TTC549 (cell line): Measurements from ENCODE around the gene REXO2.

Experiments used
- FAIRE-seq: peaks from 2 replicates; lab custom pipeline; 2012; peaks lifted over from hg19 to GRCh38; lab: Jason Lieb, UNC

REXO2 gene

DNA sequence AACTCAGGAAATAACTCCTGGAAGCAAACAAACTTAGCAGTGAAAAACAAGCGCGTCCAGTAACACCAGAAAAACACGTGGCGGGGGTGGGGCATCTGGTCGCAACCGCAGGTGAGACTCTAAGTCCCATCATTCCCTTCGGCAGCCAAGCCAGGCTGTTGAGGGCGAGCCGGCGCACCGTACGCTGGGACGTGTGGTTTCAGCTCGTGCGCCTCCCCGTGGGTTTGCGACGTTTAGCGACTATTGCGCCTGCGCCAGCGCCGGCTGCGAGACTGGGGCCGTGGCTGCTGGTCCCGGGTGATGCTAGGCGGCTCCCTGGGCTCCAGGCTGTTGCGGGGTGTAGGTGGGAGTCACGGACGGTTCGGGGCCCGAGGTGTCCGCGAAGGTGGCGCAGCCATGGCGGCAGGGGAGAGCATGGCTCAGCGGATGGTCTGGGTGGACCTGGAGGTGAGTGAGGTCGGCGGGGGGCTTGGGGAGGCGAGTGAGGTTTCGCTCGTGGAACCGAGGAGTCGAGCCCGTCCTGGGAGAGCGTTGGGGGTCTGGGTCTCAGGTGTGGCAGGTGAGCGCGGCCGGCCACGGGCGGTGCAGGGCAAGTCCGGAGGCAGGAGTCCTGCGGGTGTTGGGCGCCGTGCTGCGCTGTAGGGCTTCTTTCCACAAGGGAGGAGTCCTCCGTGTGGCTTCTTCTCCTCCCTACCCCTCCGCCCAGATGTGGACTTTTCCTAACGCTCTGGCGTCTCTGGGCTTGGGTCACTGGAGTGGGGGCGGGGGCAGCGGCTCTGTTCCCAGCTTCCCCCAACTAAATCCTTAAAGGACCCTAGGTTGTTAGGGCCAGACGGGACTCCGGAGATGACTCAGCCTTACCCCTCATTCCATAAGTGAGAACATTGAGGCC lies at the start of gene REXO2:
Gene REXO2 (plus strand): TSS at position 239 of the 892 bp plus-strand sequence. CDS start 62 bp downstream, at position 301.
- peak; percentile 46 for FAIRE-seq

DNA sequence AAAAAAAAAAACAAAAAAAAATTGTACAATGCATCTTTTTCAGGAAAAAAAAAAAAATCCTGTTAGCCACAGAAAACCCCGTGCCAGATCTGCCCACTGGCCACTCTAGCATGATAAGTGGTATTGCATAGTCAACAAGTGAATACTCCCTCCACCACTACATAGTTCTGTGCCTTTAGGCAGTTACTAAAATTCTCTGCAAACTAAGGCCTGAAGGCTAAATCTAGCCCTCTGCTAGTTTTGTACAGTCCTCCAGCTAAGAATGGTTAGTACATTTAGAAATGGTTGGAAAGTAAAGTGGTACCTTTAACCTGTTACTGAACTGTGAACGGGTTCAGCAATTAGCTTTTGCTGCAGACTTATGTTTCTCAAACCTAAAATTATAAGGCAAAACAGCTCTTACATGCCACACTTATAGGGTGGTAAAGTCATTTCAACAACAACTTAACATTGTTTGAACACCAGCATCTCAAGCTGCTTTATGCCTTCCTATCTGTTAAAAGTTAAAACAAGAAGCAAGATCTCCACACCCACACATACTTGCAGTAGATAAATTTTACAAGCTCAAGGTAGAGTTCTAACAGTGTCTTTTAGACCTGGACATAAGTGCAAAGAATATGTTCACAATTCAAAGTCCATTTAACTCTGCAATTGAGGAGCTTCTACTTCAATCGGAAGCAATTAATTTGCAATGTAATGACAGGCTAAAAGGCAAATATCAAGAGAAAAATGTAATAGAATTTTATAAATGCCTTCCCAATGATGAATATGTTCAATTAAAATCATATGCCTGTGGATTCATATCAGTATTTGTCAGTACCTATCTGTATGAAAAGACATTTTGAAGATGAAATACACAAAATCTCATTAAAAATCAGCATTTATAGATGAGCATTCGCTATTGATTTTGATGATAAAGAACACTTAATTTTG lies 46.3 kb upstream of the REXO2 start:
- no peak for FAIRE-seq

DNA sequence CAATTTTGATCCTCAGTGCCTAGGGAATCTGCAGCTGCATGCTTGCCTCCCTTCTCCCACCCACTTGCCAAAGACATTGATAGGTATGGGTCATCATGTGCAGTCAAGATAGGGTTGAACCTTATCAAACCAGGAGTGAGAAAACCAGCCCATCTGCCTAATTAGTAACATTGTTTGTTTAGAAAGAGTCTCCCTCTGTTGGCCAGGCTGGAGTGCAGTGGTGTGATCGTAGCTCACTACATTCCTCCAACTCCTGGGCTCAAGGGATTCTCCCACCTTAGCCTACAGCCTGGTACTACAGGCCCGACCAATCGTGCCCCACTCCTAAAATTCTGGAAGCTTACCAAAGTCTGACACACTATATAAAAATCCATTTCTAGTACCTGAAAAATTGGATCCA lies 43.5 kb upstream of the REXO2 start:
- FAIRE-seq: no peak

DNA sequence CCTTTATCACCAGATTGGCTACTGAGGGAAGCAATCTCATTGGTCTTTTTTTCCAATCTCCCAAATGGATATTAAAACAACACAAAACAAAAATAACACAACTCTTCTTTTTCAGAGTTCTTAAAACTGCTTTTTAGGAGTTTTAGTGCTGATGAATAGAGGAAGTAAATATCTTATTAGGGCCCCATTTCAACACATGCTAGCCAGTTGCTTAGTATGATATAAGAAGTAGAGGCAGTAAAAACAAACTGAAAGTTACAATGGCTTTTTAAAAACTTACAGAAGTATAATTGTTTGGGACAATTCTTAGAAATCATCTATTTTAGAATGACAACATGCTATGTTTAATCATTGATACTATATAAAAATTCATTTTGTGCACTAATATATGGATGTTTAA lies 42.4 kb upstream of the REXO2 start:
- no peak for FAIRE-seq

DNA sequence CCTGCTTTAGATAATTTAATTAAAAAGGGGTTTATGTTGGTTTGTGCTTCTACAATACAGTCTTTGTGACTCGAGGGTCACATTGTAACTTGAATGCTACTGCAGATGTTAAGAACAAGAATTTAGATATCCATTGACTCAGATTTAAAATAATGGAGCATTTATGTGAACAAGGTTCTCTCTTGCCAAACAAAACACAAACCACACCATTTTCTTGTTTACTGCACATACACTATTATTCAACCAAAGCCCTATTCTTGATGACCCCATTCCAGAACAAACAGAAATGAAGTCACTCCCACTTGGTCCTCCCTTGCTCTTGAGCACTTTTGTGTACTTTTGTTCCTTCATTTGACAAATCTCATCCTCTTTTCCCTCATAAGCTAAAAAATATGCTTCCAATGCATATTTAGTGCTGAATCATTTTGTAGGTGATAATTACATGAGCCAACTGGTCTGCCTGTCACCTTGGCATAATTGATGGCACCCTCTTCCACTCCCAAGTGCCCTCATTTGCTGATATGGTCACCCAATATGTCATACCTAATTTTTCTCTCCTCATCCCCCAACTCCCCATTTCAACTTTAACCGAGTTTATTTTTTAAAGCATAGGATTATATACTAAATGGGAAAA lies 41.8 kb upstream of the REXO2 start:
- no peak for FAIRE-seq

DNA sequence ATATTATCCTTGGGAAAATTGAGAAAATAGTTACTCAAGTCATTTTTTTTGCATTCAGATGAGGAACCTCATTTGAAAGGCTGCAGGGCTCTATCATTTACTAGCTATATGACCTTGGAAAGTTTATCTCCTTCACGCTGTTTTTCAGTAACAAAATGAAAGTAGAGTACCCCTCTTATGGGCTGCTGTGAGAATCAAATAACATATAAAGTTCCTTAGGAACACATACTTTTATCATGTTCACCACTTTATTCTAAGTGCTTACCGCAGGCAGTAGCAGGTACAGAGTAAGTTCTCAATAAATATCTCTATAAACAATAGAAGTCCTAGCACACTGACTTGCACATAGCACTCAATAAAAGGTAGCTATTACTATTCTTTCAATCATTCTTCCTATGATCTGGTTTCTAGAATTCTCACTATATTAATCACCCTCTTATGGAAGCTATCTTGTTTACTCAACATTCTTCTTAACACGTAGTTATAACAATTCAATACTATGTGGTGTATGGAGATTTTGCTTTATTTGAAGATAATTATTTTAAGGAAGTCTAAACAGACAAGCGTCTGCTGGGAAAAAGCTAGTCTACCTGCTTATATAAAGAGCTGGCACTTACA lies 40.9 kb upstream of the REXO2 start:
- no peak for FAIRE-seq

GRCh38 chr11:114399490-114400215 lies 39.6 kb upstream of the REXO2 start:
- FAIRE-seq: no peak

GRCh38 chr11:114400216-114400914 lies 38.9 kb upstream of the REXO2 start, which contains the start of the genes C11orf71 and RBM7:
TSS of gene C11orf71 (minus strand) at chr11:114400511. CDS start at chr11:114400331, 180 bp downstream.
TSS of gene RBM7 (plus strand) at chr11:114400666. CDS start at chr11:114400672, 6 bp downstream.
- peak; percentile 75 for FAIRE-seq

GRCh38 chr11:114400915-114401223 lies 38.4 kb upstream of the REXO2 start:
- FAIRE-seq: no peak

GRCh38 chr11:114401311-114401710 lies 38.0 kb upstream of the REXO2 start:
- no peak for FAIRE-seq

DNA sequence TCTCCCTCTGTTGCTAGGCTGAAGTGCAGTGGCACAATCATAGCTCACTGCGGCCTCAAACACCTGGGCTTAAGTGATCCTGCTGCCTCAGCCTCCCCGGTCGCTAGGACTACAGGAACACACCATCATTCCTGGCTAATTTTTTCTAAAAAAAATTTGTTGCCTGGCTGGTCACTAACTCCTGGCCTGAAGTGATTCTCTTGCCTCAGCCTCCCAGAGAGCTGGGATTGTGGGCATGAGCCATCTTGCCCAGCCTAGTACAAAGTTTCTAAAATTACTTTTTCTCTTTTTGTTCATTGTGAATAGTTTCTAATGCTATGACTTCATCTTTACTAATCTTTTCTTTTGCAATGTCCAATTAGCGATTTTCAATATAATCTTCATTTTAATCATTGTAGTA lies 26.3 kb upstream of the REXO2 start:
- FAIRE-seq: no peak

DNA sequence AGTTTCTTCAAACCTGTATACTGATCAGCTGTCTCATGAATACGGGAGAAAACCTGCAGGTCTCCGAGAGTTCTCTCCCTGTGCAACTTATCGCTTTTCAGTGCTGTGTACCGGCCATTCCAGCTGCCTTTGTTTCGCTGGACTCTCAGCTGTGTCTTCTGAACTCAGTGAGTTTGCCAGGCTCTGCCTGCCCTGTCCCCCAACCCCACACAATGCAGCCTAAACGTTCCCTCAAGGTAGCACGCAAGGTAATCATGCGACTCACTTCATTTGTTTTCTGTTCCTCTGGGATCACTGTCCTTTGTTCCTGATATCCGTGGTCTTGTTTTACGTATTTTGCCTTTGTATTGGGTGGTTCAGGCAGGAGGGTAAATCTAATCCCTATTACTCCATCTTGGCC lies 25.3 kb upstream of the REXO2 start:
- no peak for FAIRE-seq

GRCh38 chr11:114416441-114416961 lies 22.8 kb upstream of the REXO2 start:
- no peak for FAIRE-seq

DNA sequence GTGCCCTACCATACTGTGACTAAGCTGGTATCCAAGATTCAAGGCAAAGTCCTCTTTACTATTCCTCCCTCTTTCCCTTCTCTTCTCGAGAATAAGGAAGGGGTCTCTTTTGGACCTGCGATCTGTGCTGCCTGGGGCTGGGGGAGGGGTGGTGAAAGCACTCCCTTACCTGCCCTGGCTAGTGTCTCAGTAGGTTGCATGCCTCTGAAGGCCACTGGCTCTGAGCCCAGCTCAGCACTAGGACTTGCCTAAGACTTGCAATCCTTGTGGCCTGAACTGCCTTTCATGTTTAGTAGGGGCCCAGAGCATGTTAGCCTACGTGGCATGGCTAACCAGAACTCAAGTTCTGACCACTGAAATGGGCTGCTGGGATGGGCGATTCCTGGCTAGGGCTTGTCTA lies 13.0 kb upstream of the REXO2 start:
- no peak for FAIRE-seq

GRCh38 chr11:114430290-114430689 lies 9.0 kb upstream of the REXO2 start:
- no peak for FAIRE-seq

- FAIRE-seq: no peak
Observed at GRCh38 chr11:114432893-114433292, 6.4 kb upstream of the REXO2 start.

DNA sequence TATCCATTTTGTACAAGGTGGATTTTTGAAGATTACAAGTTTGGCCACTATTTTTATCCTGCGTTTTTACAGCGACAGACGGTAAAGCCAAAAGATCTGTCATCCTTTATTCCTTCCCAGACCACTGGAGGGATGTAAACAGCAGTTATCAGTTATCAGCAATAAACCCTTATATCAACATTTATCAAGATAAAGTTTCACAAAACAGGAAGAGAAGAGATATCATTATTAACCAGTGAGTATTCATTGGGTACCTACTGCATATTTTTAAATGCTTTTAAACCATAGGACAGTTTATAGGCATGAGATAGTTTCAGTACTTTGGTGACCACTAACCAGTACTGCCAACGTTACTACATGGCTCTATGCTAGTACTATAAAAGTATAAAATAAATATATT lies 5.9 kb upstream of the REXO2 start:
- no peak for FAIRE-seq

DNA sequence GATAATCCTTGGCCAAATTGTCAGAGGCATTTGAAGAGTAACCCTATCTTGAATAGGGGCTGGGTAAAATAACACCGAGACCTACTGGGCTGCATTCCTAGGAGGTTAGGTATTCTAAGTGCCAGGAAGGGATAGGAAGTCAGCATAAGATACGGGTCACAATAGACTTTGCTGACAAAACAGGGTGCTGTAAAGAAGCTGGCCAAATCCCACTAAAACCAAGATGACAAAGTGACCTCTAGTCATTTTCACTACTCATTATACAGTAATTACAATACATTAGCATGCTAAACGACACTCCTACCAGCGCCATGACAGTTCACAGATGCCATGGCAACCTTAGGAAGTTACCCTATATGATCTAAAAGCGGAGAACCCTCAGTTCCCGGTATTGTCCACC lies 964 bp upstream of the REXO2 start:
- no peak for FAIRE-seq

- no peak for FAIRE-seq
Observed at GRCh38 chr11:114440121-114440860, 1.0 kb downstream of the REXO2 start.
